Urinary bladder (tissue), 4 donors: ENCODE results near the gene EID3. TPM values are rescaled to one million over a fixed set of nuclear protein-coding genes. Genes with fewer than 3 reads are reported as not detected.

Experiments
- DNase-seq: peaks from one replicate; pipeline ENCODE4 v3.0.0-alpha.2; 2015; ENCODE audit errors: extremely low spot score
- H3K27ac ChIP-seq: one replicate; pipeline ENCODE4 v1.5.1; 2013; ENCODE audit warnings: low read depth, mild to moderate bottlenecking, moderate library complexity
- H3K36me3 ChIP-seq: one replicate; pipeline ENCODE4 v1.6.1; 2013; ENCODE audit warnings: mild to moderate bottlenecking, moderate library complexity; ENCODE audit not compliant: insufficient read depth
- H3K4me1 ChIP-seq: one replicate; pipeline ENCODE4 v1.6.1; 2013; ENCODE audit warnings: mild to moderate bottlenecking, moderate library complexity; ENCODE audit not compliant: insufficient read depth
- H3K4me3 ChIP-seq: one replicate; pipeline ENCODE4 v1.5.1; 2013; ENCODE audit warnings: low read depth, low read length
- WGBS: extraction: QIAGEN DNeasy Blood & Tissue Kit; methylation state at CpG from one replicate; pipeline ENCODE4 v1.1.7; 2013; 5-methylcytosine and 5-hydroxymethylcytosine counted together
- polyA plus RNA-seq: library from polyadenylated mRNA; stranded (reverse); fragments of 200-250 nt; gene quantifications from one replicate; pipeline ENCODE4 v1.2.3, GENCODE V29; 2013
- total RNA-seq: library from RNA; depleted of rRNA; stranded (reverse); fragments of >200 nt; gene quantifications from one replicate; pipeline ENCODE4 v1.2.3, GENCODE V29; 2014
- donor health status: healthy with polysubstance abuse.
- donor health status: healthy.

EID3 gene
- total and polyA plus RNA-seq, 2 donors = 2.2 to 7.7 TPM

- Histone ChIP-seq H3K27ac (no peak overlapping the region), H3K4me3 (no peak overlapping the region), H3K4me1 (no peaks in the 10 kb centered on the region), H3K36me3 (peaks cover 5% of the 10 kb centered on the region)
- DNase-seq = no peak
- WGBS = 63% methylated on average over 9 of the region's 9 CpGs
Observed at GRCh38 chr12:104294927-104295668, 8.4 kb upstream of the EID3 start.

DNA sequence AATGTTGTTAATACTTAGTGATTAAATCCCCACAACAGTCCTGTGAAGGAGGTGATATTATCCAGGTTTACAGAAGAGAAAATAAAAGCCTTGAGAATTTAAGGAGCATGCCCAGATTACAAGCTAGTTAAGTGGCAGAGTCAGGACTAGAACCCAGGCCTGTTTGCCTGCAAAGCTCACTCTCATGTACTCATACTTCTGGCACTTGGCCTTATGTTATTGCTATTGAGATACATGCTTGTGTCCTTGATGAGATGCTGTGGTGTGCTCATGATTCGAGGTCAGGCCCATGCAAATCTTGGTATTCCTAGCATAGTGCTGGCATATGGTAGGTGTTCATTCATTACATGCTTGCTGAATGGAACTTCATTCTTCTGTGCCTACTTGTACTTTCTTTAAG, 7.6 kb upstream of the EID3 start:
- Histone ChIP-seq H3K36me3 (peaks cover 5% of the 10 kb centered on the region), H3K4me1 (no peaks in the 10 kb centered on the region), H3K27ac (no peak overlapping the region), H3K4me3 (no peak overlapping the region)
- no peak for DNase-seq
- 85% methylated on average over 1 of the region's 1 CpG for WGBS

GRCh38 chr12:104296718-104297117, 6.8 kb upstream of the EID3 start:
- H3K27ac ChIP-seq = no peak overlapping the region
- H3K4me1 ChIP-seq = no peaks in the 10 kb centered on the region
- peaks cover 5% of the 10 kb centered on the region for H3K36me3 ChIP-seq
- WGBS = 85% methylated on average over 4 of the region's 4 CpGs
- no peak for DNase-seq
- H3K4me3 ChIP-seq = no peak overlapping the region

GRCh38 chr12:104297477-104298113, 5.9 kb upstream of the EID3 start:
- no peak for DNase-seq
- Histone ChIP-seq H3K4me1 (no peaks in the 10 kb centered on the region), H3K36me3 (peaks cover 2% of the 10 kb centered on the region), H3K27ac (no peak overlapping the region), H3K4me3 (no peak overlapping the region)
- 85% methylated on average over 10 of the region's 10 CpGs for WGBS

DNA sequence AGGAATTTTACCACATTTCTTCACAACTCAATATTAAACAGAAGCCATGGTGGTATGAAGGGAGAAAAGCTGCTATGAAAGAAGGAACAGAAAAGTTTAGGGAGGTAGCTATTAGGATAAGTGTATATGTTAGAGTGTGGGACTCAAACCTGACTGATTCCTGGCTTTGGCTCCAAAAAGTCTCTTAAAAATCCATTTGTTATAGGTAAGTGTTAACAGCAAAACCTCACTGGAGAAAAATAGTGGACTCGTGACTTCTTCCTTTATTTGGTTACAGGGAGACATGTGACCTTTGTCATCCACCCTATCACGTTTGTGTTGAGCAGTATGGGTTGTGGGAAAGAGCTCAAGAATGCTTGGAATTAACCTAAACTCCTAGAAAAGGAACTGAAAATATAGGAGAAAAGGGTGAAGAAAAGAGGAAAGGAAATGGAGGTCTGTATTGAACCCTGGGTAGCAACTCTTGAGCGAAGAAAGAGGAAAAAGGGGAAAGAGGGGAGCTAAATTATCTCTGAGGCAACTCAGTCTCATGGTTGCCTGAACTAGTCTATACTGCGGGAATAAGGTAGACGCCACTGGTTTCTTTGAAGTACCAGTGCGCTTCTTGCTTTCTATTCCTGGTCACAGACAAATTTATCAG, 3.6 kb upstream of the EID3 start:
- Histone ChIP-seq H3K4me3 (no peak overlapping the region), H3K36me3 (peaks cover 2% of the 10 kb centered on the region), H3K27ac (no peak overlapping the region), H3K4me1 (peaks cover 2% of the 10 kb centered on the region)
- WGBS = 73% methylated on average over 6 of the region's 6 CpGs
- no peak for DNase-seq

DNA sequence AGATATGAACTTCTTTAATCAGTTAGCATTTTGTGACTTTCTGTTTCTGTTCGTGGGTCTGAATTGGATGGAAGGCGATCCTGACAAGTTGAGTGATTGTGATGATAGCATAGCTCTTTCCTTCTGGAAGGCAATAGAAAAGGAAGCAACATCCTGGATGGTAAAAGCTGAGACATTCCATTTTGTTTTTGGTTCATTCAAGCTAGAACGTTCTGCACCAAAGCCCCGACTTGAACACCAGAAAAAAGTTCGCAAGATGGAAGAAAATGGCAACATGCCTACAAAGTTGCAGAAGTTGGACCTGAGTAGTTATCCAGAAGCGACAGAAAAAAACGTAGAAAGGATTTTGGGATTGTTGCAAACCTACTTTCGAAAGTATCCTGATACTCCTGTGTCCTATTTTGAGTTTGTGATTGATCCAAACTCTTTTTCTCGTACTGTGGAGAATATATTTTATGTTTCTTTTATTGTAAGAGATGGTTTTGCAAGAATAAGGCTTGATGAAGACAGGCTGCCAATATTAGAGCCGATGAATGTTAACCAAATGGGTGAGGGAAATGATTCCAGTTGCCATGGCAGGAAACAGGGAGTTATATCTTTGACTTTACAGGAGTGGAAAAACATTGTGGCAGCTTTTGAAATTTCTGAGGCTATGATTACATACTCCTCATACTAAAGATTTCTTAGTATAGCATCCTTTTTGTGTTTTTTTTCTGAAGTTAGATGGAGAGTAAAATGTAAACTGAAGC, 896 bp downstream of the EID3 start:
- WGBS = 80% methylated on average over 10 of the region's 10 CpGs
- H3K4me1 ChIP-seq = peaks cover 2% of the 10 kb centered on the region
- H3K4me3 ChIP-seq = peak overlapping the region; percentile 47
- H3K36me3 ChIP-seq = no peaks in the 10 kb centered on the region
- no peak for DNase-seq
- no peak overlapping the region for H3K27ac ChIP-seq

DNA sequence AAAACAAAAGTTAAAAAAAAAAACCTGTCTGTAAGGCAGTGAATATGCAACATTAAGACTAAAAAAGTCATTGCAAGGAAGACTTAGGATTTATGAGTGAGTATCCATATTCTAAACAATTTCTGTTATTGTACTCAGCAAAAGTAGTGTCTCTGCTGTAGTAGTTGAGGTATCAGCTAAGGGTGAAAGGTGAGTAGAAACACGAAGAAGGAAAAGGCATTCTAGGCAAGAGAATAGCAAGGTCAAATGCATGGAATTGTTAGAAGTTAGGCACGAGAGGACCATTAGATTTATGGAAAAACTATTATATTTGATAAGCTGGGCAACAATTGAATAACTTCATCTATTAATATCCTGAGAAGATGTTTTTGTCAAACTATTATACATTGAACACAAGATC, 1.8 kb downstream of the EID3 start:
- 87% methylated on average over 2 of the region's 2 CpGs for whole genome bisulfite sequencing
- H3K27ac ChIP-seq = no peak overlapping the region

GRCh38 chr12:104306376-104306775, 2.8 kb downstream of the EID3 start:
- Histone ChIP-seq H3K4me1 (peaks cover 2% of the 10 kb centered on the region), H3K36me3 (no peaks in the 10 kb centered on the region), H3K27ac (no peak overlapping the region), H3K4me3 (no peak overlapping the region)
- WGBS = 72% methylated on average over 2 of the region's 2 CpGs
- no peak for DNase-seq

More for the DNA sequence above, 1.8 kb downstream of the EID3 start:
- Histone ChIP-seq H3K36me3 (no peaks in the 10 kb centered on the region), H3K4me1 (peaks cover 2% of the 10 kb centered on the region), H3K4me3 (no peak overlapping the region)
- DNase-seq = no peak

GRCh38 chr12:104306943-104307654, 3.6 kb downstream of the EID3 start:
- DNase-seq = no peak
- H3K4me1 ChIP-seq = peaks cover 2% of the 10 kb centered on the region
- no peak overlapping the region for H3K4me3 ChIP-seq
- 59% methylated on average over 6 of the region's 6 CpGs for WGBS
- peaks cover under 1% of the 10 kb centered on the region for H3K36me3 ChIP-seq
- H3K27ac ChIP-seq = no peak overlapping the region

GRCh38 chr12:104307655-104308000, 4.1 kb downstream of the EID3 start:
- Histone ChIP-seq H3K4me3 (no peak overlapping the region), H3K27ac (no peak overlapping the region), H3K36me3 (peaks cover 3% of the 10 kb centered on the region), H3K4me1 (peaks cover 2% of the 10 kb centered on the region)
- DNase-seq = no peak

DNA sequence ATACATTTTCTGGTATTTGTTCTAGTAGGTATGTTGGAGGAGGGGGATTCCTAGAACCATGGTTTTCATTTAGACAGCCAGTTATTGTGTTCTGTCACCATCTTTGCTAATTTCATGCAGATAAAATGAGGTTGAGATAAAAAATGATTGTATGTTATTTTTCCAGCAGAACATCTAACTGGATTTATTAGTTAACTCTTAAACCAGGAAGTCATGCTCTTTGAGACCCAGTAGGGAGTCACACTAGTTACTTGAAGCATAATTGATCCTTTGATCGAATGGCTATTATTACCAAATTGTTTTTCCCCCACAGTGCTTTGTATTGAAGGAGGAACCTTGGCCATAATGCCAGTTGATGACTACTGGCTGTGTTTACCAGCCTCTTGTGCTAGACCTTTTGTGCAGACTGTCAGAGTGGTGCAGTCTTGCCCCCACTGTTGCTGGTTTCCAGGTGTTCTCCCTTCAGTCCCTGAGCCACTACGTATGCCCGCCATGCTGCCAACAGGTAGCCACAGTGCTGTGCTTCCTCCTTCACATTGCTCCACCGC, 6.0 kb downstream of the EID3 start:
- Histone ChIP-seq H3K36me3 (peaks cover 8% of the 10 kb centered on the region), H3K27ac (no peak overlapping the region), H3K4me1 (no peaks in the 10 kb centered on the region), H3K4me3 (no peak overlapping the region)
- WGBS = 97% methylated on average over 4 of the region's 4 CpGs
- no peak for DNase-seq

GRCh38 chr12:104310751-104311633, 7.5 kb downstream of the EID3 start:
- no peak overlapping the region for H3K4me3 ChIP-seq
- H3K4me1 ChIP-seq = no peaks in the 10 kb centered on the region
- WGBS = 76% methylated on average over 5 of the region's 5 CpGs
- peaks cover 8% of the 10 kb centered on the region for H3K36me3 ChIP-seq
- DNase-seq = no peak
- no peak overlapping the region for H3K27ac ChIP-seq
